SJCRH30 (cell line): ENCODE data around the gene JPH4. TPM values are rescaled to one million over a fixed set of nuclear protein-coding genes. Genes with fewer than 3 reads are reported as not detected.

Experiments
- DNase-seq, 2 experiments: peaks; one replicate each; pipeline ENCODE4 v3.0.0-alpha.2; 2015 to 2020
- H3K27ac ChIP-seq: fragments of 250-450 bp; sonication (Bioruptor Pico); 2 replicates; pipeline ENCODE4 v1.5.1; 2020; ENCODE audit warnings: mild to moderate bottlenecking, moderate library complexity
- H3K27me3 ChIP-seq: fragments of 250-450 bp; sonication (Bioruptor Pico); 2 replicates; pipeline ENCODE4 v1.5.1; 2020; ENCODE audit warnings: mild to moderate bottlenecking, moderate library complexity
- H3K36me3 ChIP-seq: fragments of 250-450 bp; sonication (Bioruptor Pico); 2 replicates; pipeline ENCODE4 v1.5.1; 2020; ENCODE audit warnings: mild to moderate bottlenecking, moderate library complexity
- H3K4me1 ChIP-seq: fragments of 250-450 bp; sonication (Bioruptor Pico); 2 replicates; pipeline ENCODE4 v1.5.1; 2020; ENCODE audit warnings: mild to moderate bottlenecking, moderate library complexity
- H3K4me3 ChIP-seq: fragments of 250-450 bp; sonication (Bioruptor Pico); 2 replicates; pipeline ENCODE4 v1.5.1; 2020; ENCODE audit warnings: mild to moderate bottlenecking, moderate library complexity
- H3K9me3 ChIP-seq: fragments of 250-450 bp; sonication (Bioruptor Pico); replicated peaks from 2 replicates; pipeline ENCODE4 v1.5.1; 2020; ENCODE audit warnings: mild to moderate bottlenecking, moderate library complexity
- total RNA-seq: library from RNA; depleted of rRNA; stranded (reverse); fragments of >200 nt; shearing (Covaris generic); gene quantifications from 2 replicates; pipeline ENCODE4 v1.2.3, GENCODE V29; 2014

The JPH4 gene
- total RNA-seq, 1 experiment from 2014 or later: 0.10 TPM

- Histone ChIP-seq H3K4me3 (no peak overlapping the region), H3K27ac (no peak overlapping the region), H3K27me3 (peaks cover 4% of the 10 kb centered on the region; the same call in 1 of the 2 replicates), H3K4me1 (no peaks in the 10 kb centered on the region), H3K9me3 (no peaks in the 10 kb centered on the region), H3K36me3 (no peaks in the 10 kb centered on the region)
- DNase-seq: no peak
Observed at GRCh38 chr14:23577710-23578392, 739 bp downstream of the JPH4 start.

GRCh38 chr14:23577004-23577681, 1.4 kb downstream of the JPH4 start:
- H3K4me1 ChIP-seq: no peaks in the 10 kb centered on the region
- DNase-seq: no peak
- no peak overlapping the region for H3K4me3 ChIP-seq
- no peaks in the 10 kb centered on the region for H3K36me3 ChIP-seq
- H3K9me3 ChIP-seq: no peaks in the 10 kb centered on the region
- H3K27ac ChIP-seq: no peak overlapping the region
- H3K27me3 ChIP-seq: peaks cover 11% of the 10 kb centered on the region; the same call in 1 of the 2 replicates

DNA sequence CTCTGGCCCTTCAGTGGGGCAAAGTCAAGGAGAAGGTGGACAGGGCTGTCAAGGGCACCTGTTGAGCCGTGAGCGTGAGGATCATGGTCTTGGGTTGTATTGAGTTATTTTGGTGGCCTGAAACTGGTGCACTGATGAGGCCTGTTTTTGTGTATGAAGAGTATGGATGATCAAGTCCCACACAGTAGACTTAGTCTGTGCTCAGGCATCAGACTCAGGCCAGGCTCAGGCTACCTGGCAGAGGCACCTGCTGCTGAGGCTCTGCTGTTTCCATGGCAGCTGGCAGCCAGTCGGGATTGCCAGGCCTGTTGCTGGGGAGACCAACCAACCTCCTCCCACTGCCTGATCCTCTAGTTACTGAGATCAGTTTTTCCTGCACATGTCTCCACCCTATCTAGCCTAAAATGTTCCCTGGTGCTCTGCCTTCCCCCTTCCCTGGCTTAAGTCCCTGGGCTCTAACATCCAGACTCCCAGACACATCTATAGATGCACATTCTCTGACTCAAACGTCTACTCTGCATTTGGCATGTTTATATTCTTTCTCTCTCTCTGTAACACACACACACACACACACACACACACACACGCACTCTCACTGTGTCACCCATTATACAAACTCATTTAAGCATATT, 5.1 kb downstream of the JPH4 start:
- Histone ChIP-seq H3K27ac (no peak overlapping the region), H3K4me1 (no peaks in the 10 kb centered on the region), H3K4me3 (no peak overlapping the region), H3K27me3 (peaks cover 30% of the 10 kb centered on the region), H3K36me3 (no peaks in the 10 kb centered on the region), H3K9me3 (no peaks in the 10 kb centered on the region)
- DNase-seq: no peak

DNA sequence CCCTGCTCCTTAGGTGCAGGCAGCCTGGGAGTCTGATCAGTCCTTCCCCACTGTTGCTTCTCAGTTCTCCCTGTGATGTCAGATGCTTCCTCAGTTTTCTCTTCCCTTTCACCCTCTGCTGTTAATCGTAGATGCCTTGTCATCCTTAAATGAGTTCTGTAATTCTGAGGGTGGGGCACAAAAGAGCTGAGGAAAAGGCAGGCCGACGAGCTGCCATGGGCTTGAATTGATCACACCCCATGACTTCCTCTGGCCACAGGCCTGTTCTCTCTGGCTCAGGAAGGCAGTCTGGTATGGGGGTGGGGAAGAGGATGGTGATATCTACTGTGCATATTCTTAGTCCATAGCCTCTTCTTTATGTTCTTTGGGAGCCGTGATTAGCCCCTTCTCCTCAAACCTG, 5.8 kb downstream of the JPH4 start:
- H3K36me3 ChIP-seq: no peaks in the 10 kb centered on the region
- no peak for DNase-seq
- no peak overlapping the region for H3K27ac ChIP-seq
- H3K9me3 ChIP-seq: no peaks in the 10 kb centered on the region
- H3K4me1 ChIP-seq: no peaks in the 10 kb centered on the region
- peaks cover 34% of the 10 kb centered on the region for H3K27me3 ChIP-seq
- no peak overlapping the region for H3K4me3 ChIP-seq

DNA sequence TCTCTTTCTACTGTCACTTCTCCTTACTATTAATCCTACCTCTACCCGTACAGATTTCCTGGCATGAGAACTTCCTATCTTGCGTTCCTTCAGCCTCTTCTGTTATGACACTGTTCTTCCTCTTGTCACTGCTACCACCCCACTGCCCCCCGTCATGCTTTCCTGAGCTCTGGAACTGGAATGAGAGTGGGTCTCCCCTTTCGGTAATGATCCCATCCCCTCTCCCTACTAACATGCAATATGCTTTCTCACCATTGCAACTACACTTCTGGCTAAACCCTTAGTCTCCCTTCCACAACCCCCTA, 6.1 kb downstream of the JPH4 start:
- no peak for DNase-seq
- no peaks in the 10 kb centered on the region for H3K36me3 ChIP-seq
- no peaks in the 10 kb centered on the region for H3K4me1 ChIP-seq
- H3K27me3 ChIP-seq: peaks cover 34% of the 10 kb centered on the region
- no peak overlapping the region for H3K27ac ChIP-seq
- no peaks in the 10 kb centered on the region for H3K9me3 ChIP-seq
- H3K4me3 ChIP-seq: no peak overlapping the region

DNA sequence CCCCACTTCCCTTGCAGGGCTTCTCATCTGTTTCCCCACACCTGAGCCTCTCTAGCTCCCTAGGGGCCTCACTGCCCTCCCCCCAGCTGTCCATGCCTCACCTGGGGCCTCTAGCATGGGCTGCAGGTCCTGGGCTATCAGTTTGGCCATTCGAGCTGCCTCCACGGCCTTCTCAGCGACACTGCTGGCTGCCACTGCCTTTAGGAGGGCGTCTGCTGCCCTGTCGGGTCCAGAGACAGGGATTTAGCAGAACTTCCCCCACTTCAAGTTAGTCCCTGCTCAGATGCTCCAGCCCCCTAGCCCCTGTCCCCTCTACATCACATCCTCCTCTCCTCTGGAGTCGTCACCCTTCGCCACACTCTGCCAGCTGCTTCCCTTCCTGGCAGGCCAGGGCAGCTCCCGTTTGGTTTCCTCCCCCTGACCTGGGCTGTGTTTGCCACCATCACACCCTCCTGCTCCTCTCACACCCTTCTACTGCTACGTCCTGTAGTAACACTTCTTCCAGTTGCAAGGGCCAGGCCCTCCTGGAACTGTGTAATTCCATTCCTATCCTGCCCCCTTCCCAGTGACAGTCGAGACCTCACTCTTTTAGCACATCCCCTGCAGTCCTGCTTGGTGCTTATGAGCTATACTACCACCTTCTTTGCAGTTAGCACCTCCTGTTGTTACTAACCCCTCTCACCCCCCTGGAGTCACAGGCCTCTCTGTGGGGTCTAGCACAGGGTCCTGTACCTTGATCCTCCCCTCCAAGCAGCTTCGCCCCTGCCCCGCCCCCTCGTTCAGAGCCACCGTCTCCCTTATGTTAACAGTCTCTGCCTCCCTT, 6.7 kb downstream of the JPH4 start:
- Histone ChIP-seq H3K4me1 (no peaks in the 10 kb centered on the region), H3K36me3 (no peaks in the 10 kb centered on the region), H3K9me3 (no peaks in the 10 kb centered on the region), H3K4me3 (no peak overlapping the region), H3K27me3 (peaks cover 34% of the 10 kb centered on the region), H3K27ac (no peak overlapping the region)
- no peak for DNase-seq

- DNase-seq: no peak
- Histone ChIP-seq H3K27ac (no peak overlapping the region), H3K36me3 (no peaks in the 10 kb centered on the region), H3K9me3 (no peaks in the 10 kb centered on the region), H3K4me3 (no peak overlapping the region), H3K27me3 (peaks cover 42% of the 10 kb centered on the region), H3K4me1 (no peaks in the 10 kb centered on the region)
Observed at GRCh38 chr14:23570806-23571483, 7.6 kb downstream of the JPH4 start.

- DNase-seq: no peak
- H3K9me3 ChIP-seq: no peaks in the 10 kb centered on the region
- H3K27ac ChIP-seq: no peak overlapping the region
- H3K36me3 ChIP-seq: no peaks in the 10 kb centered on the region
- H3K4me3 ChIP-seq: no peak overlapping the region
- peaks cover 46% of the 10 kb centered on the region for H3K27me3 ChIP-seq
- no peaks in the 10 kb centered on the region for H3K4me1 ChIP-seq
Observed at GRCh38 chr14:23569443-23570151, 9.0 kb downstream of the JPH4 start.

DNA sequence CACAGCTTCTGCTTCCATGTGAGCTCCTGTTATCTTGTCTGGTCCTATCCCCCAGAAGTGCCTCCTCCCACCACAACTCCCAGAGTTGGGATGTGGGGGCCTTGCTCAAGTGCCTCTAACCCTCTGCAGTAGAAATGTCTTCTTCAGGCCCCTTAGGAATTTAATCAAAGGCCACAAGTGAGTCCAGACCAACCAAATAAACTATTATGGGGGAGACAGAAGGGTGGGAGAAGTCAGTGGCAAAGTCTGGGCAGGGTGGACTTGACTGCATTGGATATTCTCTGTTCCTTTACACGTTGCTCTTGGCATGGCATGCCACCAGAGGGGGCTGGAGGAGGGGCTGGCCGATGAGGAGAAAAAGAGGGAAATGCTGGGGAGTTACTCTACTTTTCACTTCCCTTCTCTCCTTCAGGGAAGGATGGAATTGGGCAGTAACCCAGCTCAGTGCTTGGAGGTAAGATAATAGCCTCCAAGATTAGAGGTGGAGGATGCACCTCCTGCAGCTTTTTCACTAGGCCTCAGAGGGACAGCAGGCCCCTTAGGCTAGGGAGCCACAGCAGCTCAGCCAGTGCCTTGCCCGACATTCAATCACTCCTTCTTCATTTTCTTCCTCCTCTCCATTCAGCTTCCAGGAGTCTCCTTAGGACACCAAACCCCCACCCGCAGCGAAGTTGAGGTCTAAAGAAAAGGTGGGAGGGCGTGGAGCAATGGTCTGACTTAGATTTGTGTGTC, 9.8 kb downstream of the JPH4 start:
- Histone ChIP-seq H3K27ac (no peak overlapping the region), H3K27me3 (peaks cover 46% of the 10 kb centered on the region), H3K9me3 (no peaks in the 10 kb centered on the region), H3K4me1 (no peaks in the 10 kb centered on the region), H3K4me3 (no peak overlapping the region), H3K36me3 (no peaks in the 10 kb centered on the region)
- DNase-seq: peak in 1 of 2 experiments; percentile 24

DNA sequence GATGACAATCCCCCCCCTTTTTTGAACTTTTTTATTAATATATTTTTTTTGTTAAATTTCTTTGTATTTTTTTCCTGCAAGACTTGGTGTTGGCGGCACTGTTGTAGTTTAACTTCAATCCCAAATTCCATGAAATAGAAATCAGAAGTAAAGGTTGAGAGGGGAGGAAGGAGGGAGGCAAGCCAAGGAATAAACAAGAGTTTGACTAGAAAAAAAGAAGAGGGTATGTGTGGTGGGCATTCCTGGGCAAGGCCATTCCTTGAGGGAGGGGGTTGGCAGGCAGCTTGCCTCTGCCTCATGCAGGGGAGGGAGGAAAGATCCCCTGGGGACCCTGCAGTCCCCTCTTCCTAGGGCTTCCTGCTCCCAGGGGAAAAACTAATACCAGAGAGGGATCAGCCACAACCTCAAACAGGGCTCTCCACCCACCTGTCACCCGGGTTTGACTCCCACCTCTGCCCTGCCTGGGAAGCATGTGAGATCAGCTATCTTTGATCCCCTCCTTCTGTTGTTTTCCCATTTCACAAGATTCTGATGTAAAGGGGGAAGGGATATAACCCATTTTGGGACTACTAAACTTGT, 10.5 kb downstream of the JPH4 start:
- no peak overlapping the region for H3K4me3 ChIP-seq
- peaks cover 45% of the 10 kb centered on the region for H3K27me3 ChIP-seq
- no peaks in the 10 kb centered on the region for H3K9me3 ChIP-seq
- H3K27ac ChIP-seq: no peak overlapping the region
- no peak for DNase-seq
- H3K4me1 ChIP-seq: no peaks in the 10 kb centered on the region
- H3K36me3 ChIP-seq: no peaks in the 10 kb centered on the region

DNA sequence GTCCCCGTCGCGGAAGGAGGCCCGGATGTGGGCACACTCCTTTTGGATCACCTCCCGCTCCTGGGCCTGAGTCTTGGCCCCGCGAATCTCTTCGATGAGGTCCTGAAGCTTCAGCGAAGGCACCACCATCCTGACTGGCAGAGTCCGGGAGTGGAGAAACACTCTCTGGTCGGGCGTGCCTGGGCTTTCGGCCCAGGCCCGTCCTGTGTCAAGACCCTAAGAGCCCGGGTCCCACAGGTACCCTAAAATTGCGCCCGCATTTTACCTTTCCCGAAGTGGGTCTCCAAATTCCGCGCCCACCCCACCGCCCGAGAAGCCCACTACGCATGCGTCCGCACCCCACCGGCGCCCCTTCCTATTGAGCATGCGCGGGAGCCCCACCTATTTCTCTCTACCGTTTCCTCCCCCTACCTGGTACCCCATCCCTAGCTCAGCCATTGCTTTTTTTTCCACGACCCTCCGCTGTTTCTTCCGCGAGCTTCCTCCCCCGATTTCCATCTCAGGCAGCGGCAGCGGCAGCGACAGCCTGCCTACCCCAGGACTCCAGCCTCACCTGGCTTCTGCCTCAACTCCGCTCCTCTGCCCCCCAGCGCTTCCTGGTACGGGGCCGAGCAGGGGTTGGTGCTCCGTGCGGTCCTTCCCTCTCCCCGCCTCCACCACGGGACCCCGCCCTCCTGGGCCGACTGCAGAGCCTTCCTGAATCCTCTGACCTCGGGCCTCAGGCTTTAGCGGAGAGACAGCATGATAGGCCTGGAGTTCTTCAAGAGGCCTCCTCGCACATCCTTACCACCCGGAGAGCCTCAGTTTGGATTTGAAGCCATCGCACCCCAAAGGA, 11.2 kb downstream of the JPH4 start, which contains the start of gene AP1G2:
Gene AP1G2 (minus strand): TSS at position 606 of the 835 bp plus-strand sequence. CDS start 477 bp downstream, at position 129.
- no peaks in the 10 kb centered on the region for H3K4me1 ChIP-seq
- H3K27me3 ChIP-seq: peaks cover 37% of the 10 kb centered on the region
- no peak for DNase-seq
- H3K4me3 ChIP-seq: no peak within 1 kb of the TSS
- H3K36me3 ChIP-seq: no peaks in the 10 kb centered on the region
- H3K27ac ChIP-seq: no peak within 1 kb of the TSS
- no peaks in the 10 kb centered on the region for H3K9me3 ChIP-seq

DNA sequence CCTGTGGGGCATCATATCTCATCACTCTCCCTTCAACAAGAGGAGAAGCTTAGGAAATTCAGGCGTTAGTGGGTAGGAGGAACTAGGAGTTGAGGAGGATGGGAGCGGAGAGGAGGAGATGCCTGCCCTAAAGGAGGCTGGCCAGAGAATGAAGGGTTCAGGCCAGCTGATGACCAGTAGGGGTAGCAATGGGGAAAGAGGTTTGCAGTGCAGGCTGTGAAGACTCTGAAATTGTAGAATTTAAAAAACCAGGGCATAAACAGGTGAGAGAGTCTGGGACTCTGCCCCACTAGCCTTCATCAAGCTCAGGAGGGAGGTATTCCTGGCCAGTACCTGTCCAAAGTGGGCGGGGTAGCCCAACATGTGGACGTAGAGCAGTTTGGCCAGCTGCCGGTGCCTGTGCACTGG, 11.8 kb downstream of the JPH4 start:
- H3K9me3 ChIP-seq: no peaks in the 10 kb centered on the region
- no peak for DNase-seq

More for the DNA sequence above, 11.8 kb downstream of the JPH4 start:
- H3K27me3 ChIP-seq: peaks cover 31% of the 10 kb centered on the region
- no peak overlapping the region for H3K27ac ChIP-seq
- H3K4me1 ChIP-seq: no peaks in the 10 kb centered on the region
- H3K36me3 ChIP-seq: no peaks in the 10 kb centered on the region
- no peak overlapping the region for H3K4me3 ChIP-seq
